ENCODE data around the gene CD52. TPM values are rescaled to one million over a fixed set of nuclear protein-coding genes. Genes with fewer than 3 reads are reported as not detected.

The CD52 gene
- total and polyA plus RNA-seq, 2 of the 13 experiments (the other 11 are each of a cell fraction or from before 2014, with no cell fraction given) = 0.32 TPM; not detected in 1

DNA sequence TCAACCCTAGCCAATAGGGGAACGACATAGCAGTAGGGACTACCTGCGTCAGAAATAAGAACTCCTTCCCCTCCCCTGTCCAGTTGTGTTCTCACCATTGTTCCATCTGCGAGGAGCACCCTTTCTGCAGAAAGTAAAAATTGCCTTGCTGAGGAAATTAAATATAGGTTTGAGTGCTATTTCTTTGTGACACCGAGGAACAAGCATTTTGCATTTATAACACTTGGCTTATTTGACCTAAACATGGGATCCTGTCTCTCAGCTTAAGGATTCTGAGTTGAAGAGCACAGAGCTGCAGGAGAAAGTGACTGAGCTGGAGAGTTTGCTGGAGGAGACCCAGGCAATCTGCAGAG, 48.6 kb upstream of the CD52 start:
- in situ Hi-C loops (cut with HindIII; ENCODE audit: extremely low pct_ligation_motif_present, low pct_unique_long_range_greater_than_20kb) (no loop called here), intact Hi-C loops (cut with micrococcal nuclease; ENCODE audit: unreplicated experiment) (no loop called here)
- Histone ChIP-seq H3K36me3 (replicated peaks in 1 of 2; ENCODE audit: control insufficient read depth in 1 of 2, insufficient read depth in 2 of 2, low read length in 2 of 2) (peaks cover 13 to 60% of the 10 kb centered on the region in 2 experiments), H3K4me2 (ENCODE audit: low read depth, low read length) (no peak overlapping the region), H3K4me3 (replicated peaks in 1 of 3; ENCODE audit: insufficient read depth in 1 of 3, low read depth in 2 of 3, low read length in 3 of 3) (no peak overlapping the region), H3K27ac (ENCODE audit: extremely low read length, insufficient read depth, low read length) (no peak overlapping the region), H3K4me1 (ENCODE audit: insufficient read depth, low read length) (no peaks in the 10 kb centered on the region), H3K27me3 (ENCODE audit: control insufficient read depth in 1 of 2, insufficient read depth in 2 of 2, low read length in 2 of 2) (no peaks in the 10 kb centered on the region), H3K79me2 (ENCODE audit: insufficient read depth, low read length) (no peaks in the 10 kb centered on the region), H3K9ac (ENCODE audit: insufficient read depth, low read depth, low read length) (no peak overlapping the region), H4K20me1 (ENCODE audit: insufficient read depth, low read length) (no peaks in the 10 kb centered on the region), H2AFZ (ENCODE audit: low read length) (no peak overlapping the region), H3K9me3 (ENCODE audit: low read length) (no peaks in the 10 kb centered on the region)
- WGBS (ENCODE audit: low lambda C conversion rate) = 95% methylated on average over 4 of the region's 4 CpGs
- ChIA-PET CTCF (ENCODE audit: low intra/inter-chr PET ratio, low total read pairs) (no interaction called here), POLR2A (no interaction called here)
- TF ChIP-seq ZNF441 (CRISPR knock-in tag; IDR thresholded peaks at IDR 0.05; ENCODE audit: borderline replicate concordance) = no peak
- no peak for TF ChIP-seq ZNF556 (CRISPR knock-in tag; IDR thresholded peaks at IDR 0.05; ENCODE audit: borderline replicate concordance)
- TF ChIP-seq ZNF562 (CRISPR knock-in tag; IDR thresholded peaks at IDR 0.05; ENCODE audit: borderline replicate concordance) = 0 out of 2 replicates have a peak, but pooled peaks have one; percentile 23
- BruUV-seq (replicated peaks) = no TSS peak
- FAIRE-seq (no peak), DNase-seq (ENCODE audit: low spot score) (no peak), ATAC-seq (no peak)

DNA sequence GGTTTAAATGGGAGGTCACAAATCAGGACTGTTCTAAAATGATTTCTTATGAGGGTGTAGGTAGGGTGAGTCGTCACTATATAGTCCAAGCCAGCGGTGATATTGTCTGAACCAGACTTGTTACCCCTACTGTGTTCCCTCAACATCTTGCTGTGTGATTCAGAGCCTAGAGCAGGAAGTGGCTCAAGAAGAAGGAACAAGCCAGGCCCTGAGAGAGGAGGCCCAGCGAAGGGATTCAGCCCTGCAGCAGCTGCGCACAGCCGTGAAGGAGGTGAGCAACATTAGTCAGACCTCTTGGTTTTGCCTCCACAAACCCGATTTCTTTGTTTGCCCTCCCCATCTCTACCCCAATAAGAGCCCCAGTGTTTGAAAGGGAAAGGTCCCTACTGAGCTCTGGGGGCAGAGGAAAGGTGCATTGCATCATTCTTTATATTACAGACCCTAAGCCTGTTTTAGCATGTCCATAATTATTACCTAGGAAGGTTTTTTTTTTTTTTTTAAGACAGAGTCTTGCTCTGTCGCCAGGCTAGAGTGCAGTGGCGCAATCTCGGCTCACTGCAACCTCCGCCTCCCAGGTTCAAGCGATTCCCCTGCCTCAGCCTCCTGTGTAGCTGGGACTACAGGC, 42.8 kb upstream of the CD52 start:
- no peak overlapping the region for H2AFZ ChIP-seq (ENCODE audit: low read length)
- WGBS (ENCODE audit: low lambda C conversion rate) = 93% methylated on average over 11 of the region's 11 CpGs
- no peak overlapping the region for H3K27ac ChIP-seq (ENCODE audit: extremely low read length, insufficient read depth, low read length)
- ATAC-seq (no peak), FAIRE-seq (no peak), DNase-seq (ENCODE audit: low spot score) (no peak)
- no TSS peak for BruUV-seq (replicated peaks)
- peaks cover 26% of the 10 kb centered on the region for H3K4me1 ChIP-seq (ENCODE audit: insufficient read depth, low read length)
- H3K4me3 ChIP-seq (replicated peaks in 1 of 3; ENCODE audit: insufficient read depth in 1 of 3, low read depth in 2 of 3, low read length in 3 of 3) = no peak overlapping the region
- H3K9ac ChIP-seq (ENCODE audit: insufficient read depth, low read depth, low read length) = no peak overlapping the region
- no peaks in the 10 kb centered on the region for H4K20me1 ChIP-seq (ENCODE audit: insufficient read depth, low read length)
- H3K9me3 ChIP-seq (ENCODE audit: low read length) = no peaks in the 10 kb centered on the region
- H3K4me2 ChIP-seq (ENCODE audit: low read depth, low read length) = no peak overlapping the region
- in situ Hi-C loops (cut with HindIII; ENCODE audit: extremely low pct_ligation_motif_present, low pct_unique_long_range_greater_than_20kb) = no loop called here
- intact Hi-C loops (cut with micrococcal nuclease; ENCODE audit: unreplicated experiment) = loop anchor here (2.0 kb wide), 1 partner anchor 46 kb away; no protein-coding TSS in a partner anchor
- H3K79me2 ChIP-seq (ENCODE audit: insufficient read depth, low read length) = no peaks in the 10 kb centered on the region
- H3K27me3 ChIP-seq (ENCODE audit: control insufficient read depth in 1 of 2, insufficient read depth in 2 of 2, low read length in 2 of 2) = no peaks in the 10 kb centered on the region
- ChIA-PET POLR2A (no interaction called here), CTCF (ENCODE audit: low intra/inter-chr PET ratio, low total read pairs) (interaction anchor here (1.3 to 2.4 kb wide), 5 partner anchors 47 to 142 kb away, joined by 3 to 18 read pairs (median 10); no protein-coding TSS in a partner anchor)
- peaks cover 25 to 69% of the 10 kb centered on the region in 2 experiments for H3K36me3 ChIP-seq (replicated peaks in 1 of 2; ENCODE audit: control insufficient read depth in 1 of 2, insufficient read depth in 2 of 2, low read length in 2 of 2)
- TF ChIP-seq ATF7 (IDR thresholded peaks at IDR 0.05) = peak; percentile 33; the same call in 1 of the 2 replicates
- TF ChIP-seq ATF7 (CRISPR knock-in tag; IDR thresholded peaks at IDR 0.05) = no peak
- TF ChIP-seq ARNT (IDR thresholded peaks at IDR 0.05) = no peak

Measured in HepG2 (cell line).